GM23338 (cell line): ENCODE data around the gene DGKB. TPM values are rescaled to one million over a fixed set of nuclear protein-coding genes. Genes with fewer than 3 reads are reported as not detected.

Source experiments
- ATAC-seq: fragments of 200-7000 bp; cut with Tn5 transposase; 3 replicates; pipeline ENCODE4 v1.9.1; 2020
- DNase-seq: peaks from one replicate; pipeline ENCODE4 v3.0.0-alpha.2; 2015; ENCODE audit warnings: low spot score
- H2AFZ ChIP-seq: fragments of 200-600 bp; sonication (generic); 2 replicates; pipeline ENCODE4 v1.8.0; 2016; ENCODE audit warnings: antibody characterized with exemption, mild to moderate bottlenecking, moderate library complexity
- H3F3A ChIP-seq: fragments of 200-600 bp; sonication (generic); replicated peaks from 2 replicates; pipeline ENCODE4 v1.8.0; 2017; ENCODE audit warnings: antibody characterized with exemption, mixed run types, low read depth
- H3K27ac ChIP-seq: fragments of 200-600 bp; sonication (generic); 2 replicates; pipeline ENCODE4 v1.6.1; 2016; ENCODE audit warnings: low read depth
- H3K27me3 ChIP-seq: fragments of 200-600 bp; sonication (generic); 2 replicates; pipeline ENCODE4 v1.8.0; 2016; ENCODE audit warnings: mild to moderate bottlenecking, mixed run types, moderate library complexity; ENCODE audit not compliant: insufficient read depth
- H3K36me3 ChIP-seq: fragments of 200-600 bp; sonication (generic); 2 replicates; pipeline ENCODE4 v1.8.0; 2016; ENCODE audit warnings: mild to moderate bottlenecking; ENCODE audit not compliant: insufficient read depth
- H3K4me1 ChIP-seq: fragments of 200-600 bp; sonication (generic); 2 replicates; pipeline ENCODE4 v1.8.0; 2016; ENCODE audit warnings: mild to moderate bottlenecking, moderate library complexity; ENCODE audit not compliant: insufficient read depth
- H3K4me2 ChIP-seq: fragments of 200-600 bp; sonication (generic); 2 replicates; pipeline ENCODE4 v1.7.1; 2017; ENCODE audit warnings: mixed run types
- H3K4me3 ChIP-seq: fragments of 200-600 bp; sonication (generic); 2 replicates; pipeline ENCODE4 v1.6.1; 2016; ENCODE audit warnings: mixed run types
- H3K79me2 ChIP-seq: fragments of 200-600 bp; sonication (generic); replicated peaks from 2 replicates; pipeline ENCODE4 v1.8.0; 2017; ENCODE audit warnings: mild to moderate bottlenecking; ENCODE audit not compliant: insufficient read depth
- H3K9me2 ChIP-seq: fragments of 200-600 bp; sonication (generic); 2 replicates; pipeline ENCODE4 v1.8.0; 2017; ENCODE audit not compliant: insufficient read depth
- H4K20me1 ChIP-seq: fragments of 200-600 bp; sonication (generic); replicated peaks from 2 replicates; pipeline ENCODE4 v1.8.0; 2017; ENCODE audit warnings: mild to moderate bottlenecking; ENCODE audit not compliant: insufficient read depth
- H3K27ac Mint-ChIP-seq: 2 replicates; pipeline ENCODE4 v1.8.0; 2020; ENCODE audit warnings: inconsistent platforms, mild to moderate bottlenecking, moderate library complexity, mixed read lengths
- H3K27me3 Mint-ChIP-seq: 3 replicates; pipeline ENCODE4 v1.8.0; 2022; ENCODE audit warnings: low read depth, mild to moderate bottlenecking, moderate library complexity, mixed read lengths, inconsistent platforms; ENCODE audit not compliant: insufficient read depth, poor library complexity
- H3K36me3 Mint-ChIP-seq: 3 replicates; pipeline ENCODE4 v1.8.0; 2021; ENCODE audit warnings: low read depth, mild to moderate bottlenecking, inconsistent platforms, moderate library complexity, mixed read lengths
- H3K4me1 Mint-ChIP-seq: 3 replicates; pipeline ENCODE4 v1.8.0; 2020; ENCODE audit warnings: mild to moderate bottlenecking, inconsistent platforms, mixed read lengths
- H3K4me3 Mint-ChIP-seq: 3 replicates; pipeline ENCODE4 v1.8.0; 2021; ENCODE audit warnings: moderate library complexity, mild to moderate bottlenecking, inconsistent platforms, mixed read lengths
- H3K9me3 Mint-ChIP-seq: 3 replicates; pipeline ENCODE4 v1.8.0; 2020; ENCODE audit warnings: moderate library complexity, mild to moderate bottlenecking, inconsistent platforms, mixed read lengths
- CREB1 ChIP-seq: fragments of 250-450 bp; sonication (Bioruptor Pico); IDR thresholded peaks from 2 replicates; pipeline ENCODE4 v1.5.0; 2020; ENCODE audit warnings: low read depth, mild to moderate bottlenecking, moderate library complexity
- CTCF ChIP-seq, 2 experiments: fragments of 200-600 bp in 1 of 2; sonication (generic) in 1 of 2; conservative IDR thresholded peaks; 2 replicates each; pipeline versions ENCODE4 v1.5.1 to v1.6.1; 2016 to 2017; ENCODE audit warnings: antibody characterized with exemption in 2 of 2, low read depth in 2 of 2, mild to moderate bottlenecking in 2 of 2, moderate library complexity in 1 of 2
- EZH2 ChIP-seq: fragments of 200-600 bp; sonication (generic); IDR thresholded peaks from one replicate; pipeline ENCODE4 v1.8.0; 2017; ENCODE audit warnings: antibody characterized with exemption, mild to moderate bottlenecking, low read depth; ENCODE audit not compliant: unreplicated experiment
- EZH2phosphoT487 ChIP-seq: fragments of 200-600 bp; sonication (generic); IDR thresholded peaks from one replicate; pipeline ENCODE4 v1.8.1; 2018; ENCODE audit warnings: antibody characterized with exemption; ENCODE audit not compliant: unreplicated experiment
- JUNB ChIP-seq: IDR thresholded peaks from one replicate; pipeline ENCODE4 v1.6.1; 2016; ENCODE audit warnings: antibody characterized with exemption; ENCODE audit not compliant: unreplicated experiment
- NANOG ChIP-seq: IDR thresholded peaks from 2 replicates; pipeline ENCODE4 v1.6.1; 2016; ENCODE audit warnings: antibody characterized with exemption, borderline replicate concordance
- POLR2AphosphoS5 ChIP-seq: IDR thresholded peaks from 2 replicates; pipeline ENCODE4 v1.6.1; 2016; ENCODE audit warnings: antibody characterized with exemption, low read depth
- STAT1 ChIP-seq: IDR thresholded peaks from one replicate; pipeline ENCODE4 v1.6.1; 2016; ENCODE audit warnings: antibody characterized with exemption; ENCODE audit not compliant: unreplicated experiment
- ZNF114 ChIP-seq: fragments of 250-450 bp; sonication (Bioruptor Pico); IDR thresholded peaks from 2 replicates; pipeline ENCODE4 v1.5.0; 2020; ENCODE audit warnings: mild to moderate bottlenecking, moderate library complexity
- ZNF331 ChIP-seq: fragments of 250-450 bp; sonication (Bioruptor Pico); IDR thresholded peaks from 2 replicates; pipeline ENCODE4 v1.5.0; 2020; ENCODE audit warnings: low read depth, mild to moderate bottlenecking, moderate library complexity
- polyA plus RNA-seq: library from polyadenylated mRNA; unstranded; fragments of >200 nt; fragmentation: Nextera tagmentation; extraction: Ambion mirVana; gene quantifications from 2 replicates; pipeline ENCODE4 v1.2.1, GENCODE V29; 2016
- total RNA-seq: library from RNA; depleted of rRNA; stranded (reverse); fragments of >200 nt; shearing (Covaris generic); gene quantifications from 2 replicates; pipeline ENCODE4 v1.2.3, GENCODE V29; 2014
- TF ChIP-seq, protein P1 (sequence below): IDR thresholded peaks from 2 replicates; pipeline ENCODE4 v1.6.1; 2016; ENCODE audit warnings: antibody characterized with exemption
- TF ChIP-seq, protein P2 (sequence below): fragments of 250-450 bp; sonication (Bioruptor Pico); IDR thresholded peaks from 2 replicates; pipeline ENCODE4 v1.5.0; 2020; ENCODE audit warnings: mild to moderate bottlenecking, moderate library complexity
- TF ChIP-seq, protein P3 (sequence below): IDR thresholded peaks from one replicate; pipeline ENCODE4 v1.6.1; 2018; ENCODE audit warnings: antibody characterized with exemption; ENCODE audit not compliant: unreplicated experiment

Gene DGKB
- total and polyA plus RNA-seq, 2 experiments from 2014 or later = 4.8 to 11.5 TPM

GRCh38 chr7:14436878-14437277, 465.7 kb downstream of the DGKB start:
- no peaks in the 10 kb centered on the region for H3K79me2 ChIP-seq
- no peaks in the 10 kb centered on the region for H3K9me2 ChIP-seq
- no peak overlapping the region for H2AFZ ChIP-seq
- no peaks in the 10 kb centered on the region for H3K27me3 ChIP-seq
- no peak for ATAC-seq
- no peak for TF ChIP-seq EZH2phosphoT487
- TF ChIP-seq, protein P1, sequence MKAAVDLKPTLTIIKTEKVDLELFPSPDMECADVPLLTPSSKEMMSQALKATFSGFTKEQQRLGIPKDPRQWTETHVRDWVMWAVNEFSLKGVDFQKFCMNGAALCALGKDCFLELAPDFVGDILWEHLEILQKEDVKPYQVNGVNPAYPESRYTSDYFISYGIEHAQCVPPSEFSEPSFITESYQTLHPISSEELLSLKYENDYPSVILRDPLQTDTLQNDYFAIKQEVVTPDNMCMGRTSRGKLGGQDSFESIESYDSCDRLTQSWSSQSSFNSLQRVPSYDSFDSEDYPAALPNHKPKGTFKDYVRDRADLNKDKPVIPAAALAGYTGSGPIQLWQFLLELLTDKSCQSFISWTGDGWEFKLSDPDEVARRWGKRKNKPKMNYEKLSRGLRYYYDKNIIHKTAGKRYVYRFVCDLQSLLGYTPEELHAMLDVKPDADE = no peak
- no peak for TF ChIP-seq POLR2AphosphoS5
- no peak for TF ChIP-seq JUNB
- TF ChIP-seq, protein P2, sequence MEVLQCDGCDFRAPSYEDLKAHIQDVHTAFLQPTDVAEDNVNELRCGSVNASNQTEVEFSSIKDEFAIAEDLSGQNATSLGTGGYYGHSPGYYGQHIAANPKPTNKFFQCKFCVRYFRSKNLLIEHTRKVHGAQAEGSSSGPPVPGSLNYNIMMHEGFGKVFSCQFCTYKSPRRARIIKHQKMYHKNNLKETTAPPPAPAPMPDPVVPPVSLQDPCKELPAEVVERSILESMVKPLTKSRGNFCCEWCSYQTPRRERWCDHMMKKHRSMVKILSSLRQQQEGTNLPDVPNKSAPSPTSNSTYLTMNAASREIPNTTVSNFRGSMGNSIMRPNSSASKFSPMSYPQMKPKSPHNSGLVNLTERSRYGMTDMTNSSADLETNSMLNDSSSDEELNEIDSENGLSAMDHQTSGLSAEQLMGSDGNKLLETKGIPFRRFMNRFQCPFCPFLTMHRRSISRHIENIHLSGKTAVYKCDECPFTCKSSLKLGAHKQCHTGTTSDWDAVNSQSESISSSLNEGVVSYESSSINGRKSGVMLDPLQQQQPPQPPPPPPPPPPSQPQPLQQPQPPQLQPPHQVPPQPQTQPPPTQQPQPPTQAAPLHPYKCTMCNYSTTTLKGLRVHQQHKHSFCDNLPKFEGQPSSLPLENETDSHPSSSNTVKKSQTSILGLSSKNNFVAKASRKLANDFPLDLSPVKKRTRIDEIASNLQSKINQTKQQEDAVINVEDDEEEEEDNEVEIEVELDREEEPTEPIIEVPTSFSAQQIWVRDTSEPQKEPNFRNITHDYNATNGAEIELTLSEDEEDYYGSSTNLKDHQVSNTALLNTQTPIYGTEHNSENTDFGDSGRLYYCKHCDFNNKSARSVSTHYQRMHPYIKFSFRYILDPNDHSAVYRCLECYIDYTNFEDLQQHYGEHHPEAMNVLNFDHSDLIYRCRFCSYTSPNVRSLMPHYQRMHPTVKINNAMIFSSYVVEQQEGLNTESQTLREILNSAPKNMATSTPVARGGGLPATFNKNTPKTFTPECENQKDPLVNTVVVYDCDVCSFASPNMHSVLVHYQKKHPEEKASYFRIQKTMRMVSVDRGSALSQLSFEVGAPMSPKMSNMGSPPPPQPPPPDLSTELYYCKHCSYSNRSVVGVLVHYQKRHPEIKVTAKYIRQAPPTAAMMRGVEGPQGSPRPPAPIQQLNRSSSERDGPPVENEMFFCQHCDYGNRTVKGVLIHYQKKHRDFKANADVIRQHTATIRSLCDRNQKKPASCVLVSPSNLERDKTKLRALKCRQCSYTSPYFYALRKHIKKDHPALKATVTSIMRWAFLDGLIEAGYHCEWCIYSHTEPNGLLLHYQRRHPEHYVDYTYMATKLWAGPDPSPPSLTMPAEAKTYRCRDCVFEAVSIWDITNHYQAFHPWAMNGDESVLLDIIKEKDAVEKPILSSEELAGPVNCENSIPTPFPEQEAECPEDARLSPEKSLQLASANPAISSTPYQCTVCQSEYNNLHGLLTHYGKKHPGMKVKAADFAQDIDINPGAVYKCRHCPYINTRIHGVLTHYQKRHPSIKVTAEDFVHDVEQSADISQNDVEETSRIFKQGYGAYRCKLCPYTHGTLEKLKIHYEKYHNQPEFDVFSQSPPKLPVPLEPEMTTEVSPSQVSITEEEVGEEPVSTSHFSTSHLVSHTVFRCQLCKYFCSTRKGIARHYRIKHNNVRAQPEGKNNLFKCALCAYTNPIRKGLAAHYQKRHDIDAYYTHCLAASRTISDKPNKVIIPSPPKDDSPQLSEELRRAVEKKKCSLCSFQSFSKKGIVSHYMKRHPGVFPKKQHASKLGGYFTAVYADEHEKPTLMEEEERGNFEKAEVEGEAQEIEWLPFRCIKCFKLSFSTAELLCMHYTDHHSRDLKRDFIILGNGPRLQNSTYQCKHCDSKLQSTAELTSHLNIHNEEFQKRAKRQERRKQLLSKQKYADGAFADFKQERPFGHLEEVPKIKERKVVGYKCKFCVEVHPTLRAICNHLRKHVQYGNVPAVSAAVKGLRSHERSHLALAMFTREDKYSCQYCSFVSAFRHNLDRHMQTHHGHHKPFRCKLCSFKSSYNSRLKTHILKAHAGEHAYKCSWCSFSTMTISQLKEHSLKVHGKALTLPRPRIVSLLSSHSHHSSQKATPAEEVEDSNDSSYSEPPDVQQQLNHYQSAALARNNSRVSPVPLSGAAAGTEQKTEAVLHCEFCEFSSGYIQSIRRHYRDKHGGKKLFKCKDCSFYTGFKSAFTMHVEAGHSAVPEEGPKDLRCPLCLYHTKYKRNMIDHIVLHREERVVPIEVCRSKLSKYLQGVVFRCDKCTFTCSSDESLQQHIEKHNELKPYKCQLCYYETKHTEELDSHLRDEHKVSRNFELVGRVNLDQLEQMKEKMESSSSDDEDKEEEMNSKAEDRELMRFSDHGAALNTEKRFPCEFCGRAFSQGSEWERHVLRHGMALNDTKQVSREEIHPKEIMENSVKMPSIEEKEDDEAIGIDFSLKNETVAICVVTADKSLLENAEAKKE (CRISPR knock-in tag) = no peak
- TF ChIP-seq ZNF114 = no peak
- no peak for TF ChIP-seq STAT1
- TF ChIP-seq ZNF331 = no peak
- no peak for TF ChIP-seq CTCF (conservative IDR thresholded peaks at IDR 0.05; ENCODE audit: low read depth in 2 of 2)
- TF ChIP-seq CREB1 (CRISPR knock-in tag) = no peak
- TF ChIP-seq, protein P3, sequence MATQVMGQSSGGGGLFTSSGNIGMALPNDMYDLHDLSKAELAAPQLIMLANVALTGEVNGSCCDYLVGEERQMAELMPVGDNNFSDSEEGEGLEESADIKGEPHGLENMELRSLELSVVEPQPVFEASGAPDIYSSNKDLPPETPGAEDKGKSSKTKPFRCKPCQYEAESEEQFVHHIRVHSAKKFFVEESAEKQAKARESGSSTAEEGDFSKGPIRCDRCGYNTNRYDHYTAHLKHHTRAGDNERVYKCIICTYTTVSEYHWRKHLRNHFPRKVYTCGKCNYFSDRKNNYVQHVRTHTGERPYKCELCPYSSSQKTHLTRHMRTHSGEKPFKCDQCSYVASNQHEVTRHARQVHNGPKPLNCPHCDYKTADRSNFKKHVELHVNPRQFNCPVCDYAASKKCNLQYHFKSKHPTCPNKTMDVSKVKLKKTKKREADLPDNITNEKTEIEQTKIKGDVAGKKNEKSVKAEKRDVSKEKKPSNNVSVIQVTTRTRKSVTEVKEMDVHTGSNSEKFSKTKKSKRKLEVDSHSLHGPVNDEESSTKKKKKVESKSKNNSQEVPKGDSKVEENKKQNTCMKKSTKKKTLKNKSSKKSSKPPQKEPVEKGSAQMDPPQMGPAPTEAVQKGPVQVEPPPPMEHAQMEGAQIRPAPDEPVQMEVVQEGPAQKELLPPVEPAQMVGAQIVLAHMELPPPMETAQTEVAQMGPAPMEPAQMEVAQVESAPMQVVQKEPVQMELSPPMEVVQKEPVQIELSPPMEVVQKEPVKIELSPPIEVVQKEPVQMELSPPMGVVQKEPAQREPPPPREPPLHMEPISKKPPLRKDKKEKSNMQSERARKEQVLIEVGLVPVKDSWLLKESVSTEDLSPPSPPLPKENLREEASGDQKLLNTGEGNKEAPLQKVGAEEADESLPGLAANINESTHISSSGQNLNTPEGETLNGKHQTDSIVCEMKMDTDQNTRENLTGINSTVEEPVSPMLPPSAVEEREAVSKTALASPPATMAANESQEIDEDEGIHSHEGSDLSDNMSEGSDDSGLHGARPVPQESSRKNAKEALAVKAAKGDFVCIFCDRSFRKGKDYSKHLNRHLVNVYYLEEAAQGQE = no peak
- no peak for TF ChIP-seq EZH2
- no peak for TF ChIP-seq NANOG
- Mint-ChIP-seq H3K4me1 (0 out of 3 replicates have a peak, but pooled peaks cover 5% of the 10 kb centered on the region), H3K36me3 (no peaks in the 10 kb centered on the region), H3K4me3 (no peak overlapping the region), H3K9me3 (no peaks in the 10 kb centered on the region), H3K27ac (no peak overlapping the region), H3K27me3 (no peaks in the 10 kb centered on the region)
- H3K4me3 ChIP-seq = no peak overlapping the region
- H3K27ac ChIP-seq = no peak overlapping the region
- no peak for DNase-seq
- no peaks in the 10 kb centered on the region for H3K36me3 ChIP-seq
- H4K20me1 ChIP-seq = no peaks in the 10 kb centered on the region
- H3F3A ChIP-seq = no peaks in the 10 kb centered on the region
- H3K4me1 ChIP-seq = no peaks in the 10 kb centered on the region
- H3K4me2 ChIP-seq = no peak overlapping the region
